H1 (cell line): Measurements from ENCODE around the gene EXD3. TPM values are rescaled to one million over a fixed set of nuclear protein-coding genes. Genes with fewer than 3 reads are reported as not detected.

Source experiments
- CTCF ChIA-PET: fragments of 300-600 bp; sonication (Branson Sonifier 250); formaldehyde crosslinking; loops from one replicate; lab custom pipeline; 2021; ENCODE audit not compliant: partially characterized antibody; lab: Charles Lee
- POLR2A ChIA-PET: fragments of 300-600 bp; sonication (Branson Sonifier 250); formaldehyde crosslinking; loops from one replicate; lab custom pipeline; 2021; ENCODE audit warnings: inconsistent platforms; ENCODE audit not compliant: partially characterized antibody; lab: Charles Lee
- DNase-seq, 2 experiments: peaks; one replicate each; pipeline versions ENCODE4 v3.0.0 to v3.0.0-alpha.2; 2010 to 2022; ENCODE audit warnings: low spot score in 2 of 2, low read depth in 1 of 2, mixed read lengths in 1 of 2
- FAIRE-seq: peaks from 2 replicates; lab custom pipeline; 2011; peaks lifted over from hg19 to GRCh38; lab: Jason Lieb, UNC
- H2AFZ ChIP-seq: 2 replicates; pipeline ENCODE4 v1.8.1; 2012; ENCODE audit warnings: low read length, inconsistent platforms
- H2AK5ac ChIP-seq: 2 replicates; pipeline ENCODE4 v1.6.1; 2013; ENCODE audit warnings: low read depth, low read length
- H2BK120ac ChIP-seq: replicated peaks from 2 replicates; pipeline ENCODE3; 2013; ENCODE audit warnings: low read depth, low read length, inconsistent platforms
- H2BK12ac ChIP-seq: 2 replicates; pipeline ENCODE4 v1.6.1; 2013; ENCODE audit warnings: low read depth, low read length
- H2BK15ac ChIP-seq: 2 replicates; pipeline ENCODE4 v1.6.1; 2013; ENCODE audit warnings: low read length
- H2BK20ac ChIP-seq: 2 replicates; pipeline ENCODE4 v1.6.1; 2013; ENCODE audit warnings: low read length
- H2BK5ac ChIP-seq: 2 replicates; pipeline ENCODE4 v1.6.1; 2013; ENCODE audit warnings: low read depth, low read length
- H3K14ac ChIP-seq: 2 replicates; pipeline ENCODE4 v1.6.1; 2013; ENCODE audit warnings: inconsistent platforms; ENCODE audit not compliant: insufficient read length
- H3K18ac ChIP-seq: 2 replicates; pipeline ENCODE4 v1.6.1; 2013; ENCODE audit warnings: low read length; ENCODE audit errors: extremely low read depth
- H3K23ac ChIP-seq: 2 replicates; pipeline ENCODE4 v1.6.1; 2013; ENCODE audit warnings: inconsistent platforms; ENCODE audit not compliant: insufficient read length
- H3K23me2 ChIP-seq: 2 replicates; pipeline ENCODE4 v1.6.1; 2013; ENCODE audit warnings: low read depth, low read length
- H3K27ac ChIP-seq: 2 replicates; pipeline ENCODE4 v1.6.1; 2011; ENCODE audit warnings: low read depth, low read length, inconsistent platforms
- H3K27me3 ChIP-seq, 4 experiments: replicated peaks in 1 of 4; 1 replicate in 1 of 4; 2 replicates in 3 of 4; pipeline versions ENCODE4 v1.6.1 to v1.8.1; 2011 to 2013; ENCODE audit warnings: low read length in 3 of 4, mild to moderate bottlenecking in 3 of 4, inconsistent platforms in 2 of 4, mixed read lengths in 2 of 4, moderate library complexity in 1 of 4; ENCODE audit not compliant: control insufficient read depth in 3 of 4, insufficient read depth in 3 of 4; ENCODE audit errors: extremely low read depth in 1 of 4
- H3K36me3 ChIP-seq, 4 experiments: 2 replicates each; pipeline versions ENCODE4 v1.6.1 to v1.8.1; 2011 to 2013; ENCODE audit warnings: mild to moderate bottlenecking in 4 of 4, low read length in 3 of 4, moderate library complexity in 2 of 4, control low read depth in 1 of 4, inconsistent platforms in 1 of 4; ENCODE audit not compliant: insufficient read depth in 4 of 4, control insufficient read depth in 2 of 4
- H3K4ac ChIP-seq: replicated peaks from 2 replicates; pipeline ENCODE3; 2013; ENCODE audit warnings: low read length, low read depth, mixed read lengths, inconsistent platforms; ENCODE audit not compliant: insufficient read length
- H3K4me1 ChIP-seq, 4 experiments: replicated peaks in 1 of 4; 1 replicate in 1 of 4; 2 replicates in 3 of 4; pipeline versions ENCODE4 v1.6.1 to v1.8.1; 2011 to 2013; ENCODE audit warnings: low read length in 3 of 4, inconsistent platforms in 2 of 4, mixed read lengths in 1 of 4; ENCODE audit not compliant: insufficient read depth in 4 of 4, control insufficient read depth in 3 of 4
- H3K4me2 ChIP-seq, 2 experiments: 2 replicates each; pipeline versions ENCODE4 v1.6.1 to v1.8.1; 2011 to 2013; ENCODE audit warnings: low read depth in 2 of 2, low read length in 2 of 2, control low read depth in 1 of 2, inconsistent platforms in 1 of 2, mild to moderate bottlenecking in 1 of 2; ENCODE audit not compliant: insufficient read depth in 1 of 2
- H3K4me3 ChIP-seq, 4 experiments: fragments of 200-600, 300-600 bp in 1 of 4; sonication (generic), shearing (Covaris generic), sonication (Bioruptor Twin) in 1 of 4; 2 replicates each; pipeline versions ENCODE4 v1.5.1 to v1.8.1; 2011 to 2016; ENCODE audit warnings: low read length in 4 of 4, low read depth in 3 of 4, control low read depth in 2 of 4, inconsistent platforms in 2 of 4, mild to moderate bottlenecking in 2 of 4, mixed read lengths in 1 of 4, moderate library complexity in 1 of 4; ENCODE audit not compliant: insufficient read depth in 2 of 4; ENCODE audit errors: extremely low read depth in 1 of 4
- H3K56ac ChIP-seq: replicated peaks from 2 replicates; pipeline ENCODE3; 2013; ENCODE audit warnings: low read depth, mild to moderate bottlenecking, mixed read lengths, low read length, inconsistent platforms; ENCODE audit not compliant: insufficient read length
- H3K79me1 ChIP-seq: 2 replicates; pipeline ENCODE4 v1.6.1; 2013; ENCODE audit warnings: low read depth, low read length, control low read depth
- H3K79me2 ChIP-seq, 2 experiments: 2 replicates each; pipeline versions ENCODE4 v1.6.1 to v1.8.1; 2012 to 2013; ENCODE audit warnings: low read length in 2 of 2, mild to moderate bottlenecking in 2 of 2, inconsistent platforms in 1 of 2; ENCODE audit not compliant: insufficient read depth in 2 of 2, control insufficient read depth in 1 of 2
- H3K9ac ChIP-seq, 4 experiments: replicated peaks in 1 of 4; 1 replicate in 1 of 4; 2 replicates in 3 of 4; pipeline versions ENCODE4 v1.6.1 to v1.8.1; 2011 to 2013; ENCODE audit warnings: low read depth in 3 of 4, low read length in 3 of 4, control low read depth in 2 of 4, mild to moderate bottlenecking in 2 of 4, moderate library complexity in 2 of 4, inconsistent platforms in 1 of 4; ENCODE audit errors: extremely low read depth in 1 of 4
- H3K9me3 ChIP-seq, 2 experiments: 2 replicates each; pipeline versions ENCODE4 v1.6.1 to v1.8.1; 2012 to 2013; ENCODE audit warnings: mild to moderate bottlenecking in 2 of 2, moderate library complexity in 2 of 2, control low read depth in 1 of 2, inconsistent platforms in 1 of 2, low read depth in 1 of 2, low read length in 1 of 2, mixed read lengths in 1 of 2; ENCODE audit not compliant: insufficient read depth in 2 of 2
- H4K20me1 ChIP-seq, 2 experiments: replicated peaks in 1 of 2; 2 replicates each; pipeline versions ENCODE3 to v1.8.1; 2011 to 2013; ENCODE audit warnings: inconsistent platforms in 2 of 2, low read length in 2 of 2, mild to moderate bottlenecking in 1 of 2; ENCODE audit not compliant: insufficient read depth in 2 of 2, control insufficient read depth in 1 of 2
- H4K5ac ChIP-seq: 2 replicates; pipeline ENCODE4 v1.6.1; 2013; ENCODE audit warnings: low read length, low read depth, mixed read lengths, inconsistent platforms; ENCODE audit not compliant: insufficient read length
- H4K8ac ChIP-seq: 2 replicates; pipeline ENCODE4 v1.8.0; 2013; ENCODE audit warnings: mild to moderate bottlenecking, moderate library complexity, low read length, inconsistent platforms; ENCODE audit not compliant: insufficient read depth; ENCODE audit errors: extremely low read depth
- H4K91ac ChIP-seq: replicated peaks from 2 replicates; pipeline ENCODE3; 2013; ENCODE audit warnings: low read length, mixed read lengths, inconsistent platforms; ENCODE audit not compliant: insufficient read length
- CBX5 ChIP-seq: fragments of 300-800, 300-1000 bp; sonication (generic); IDR thresholded peaks from 2 replicates; pipeline ENCODE4 v1.7.1; 2016; ENCODE audit warnings: antibody characterized with exemption, low read length, low read depth
- CREB1 ChIP-seq: IDR thresholded peaks from 2 replicates; pipeline ENCODE4 v1.6.1; 2012; ENCODE audit warnings: inconsistent platforms
- CTCF ChIP-seq, 3 experiments: IDR thresholded peaks; 1 replicate in 2 of 3; 2 replicates in 1 of 3; pipeline versions ENCODE4 v1.5.1 to v1.6.1; 2011; ENCODE audit warnings: low read length in 3 of 3, mild to moderate bottlenecking in 3 of 3, inconsistent platforms in 2 of 3, low read depth in 1 of 3, moderate library complexity in 1 of 3; ENCODE audit not compliant: insufficient read depth in 1 of 3; ENCODE audit errors: control extremely low read depth in 1 of 3
- HDAC2 ChIP-seq, 2 experiments: fragments of 300-600 bp in 1 of 2; sonication (generic) in 1 of 2; IDR thresholded peaks; 2 replicates each; pipeline ENCODE4 v1.6.1; 2011 to 2012; ENCODE audit warnings: low read depth in 2 of 2, low read length in 2 of 2, mild to moderate bottlenecking in 2 of 2, moderate library complexity in 2 of 2, borderline replicate concordance in 1 of 2, inconsistent platforms in 1 of 2
- JUN ChIP-seq: IDR thresholded peaks from 2 replicates; pipeline ENCODE4 v1.6.1; 2011; ENCODE audit warnings: low read depth, mild to moderate bottlenecking, improper control_type of control experiment, low read length
- POLR2AphosphoS5 ChIP-seq: IDR thresholded peaks from 2 replicates; pipeline ENCODE4 v1.6.1; 2011; ENCODE audit warnings: low read depth, low read length
- SAP30 ChIP-seq: fragments of 300-600 bp; sonication (generic); IDR thresholded peaks from 2 replicates; pipeline ENCODE4 v1.7.1; 2012; ENCODE audit warnings: low read length, moderate library complexity, mild to moderate bottlenecking, inconsistent platforms; ENCODE audit not compliant: insufficient read depth, insufficient replicate concordance
- ZNF274 ChIP-seq: IDR thresholded peaks from 2 replicates; pipeline ENCODE4 v1.7.0; 2012; ENCODE audit warnings: low read length, borderline replicate concordance; ENCODE audit errors: extremely low read depth
- WGBS, 2 experiments: shearing (Covaris generic) in 1 of 2; methylation state at CpG; one replicate each; pipeline versions ENCODE4 v1.1.6 to v1.1.7; 2013 to 2015; ENCODE audit warnings: low lambda C conversion rate in 2 of 2, mixed read lengths in 2 of 2, inconsistent platforms in 1 of 2, low coverage in 1 of 2, missing lambda C conversion rate in 1 of 2; ENCODE audit not compliant: insufficient replicate concordance in 2 of 2, insufficient coverage in 1 of 2, insufficient read length in 1 of 2; ENCODE audit errors: extremely low coverage in 1 of 2, missing lambda C conversion rate in 1 of 2; 5-methylcytosine and 5-hydroxymethylcytosine counted together
- polyA plus RNA-seq, 7 experiments: library from polyadenylated mRNA; depleted of rRNA in 3 of 7; stranded (reverse) in 5 of 7; unstranded in 2 of 7; fragments of >200 nt in 5 of 7; fragments of 200-250 nt in 2 of 7; gene quantifications; 1 replicate in 5 of 7; 2 replicates in 1 of 7; 4 replicates in 1 of 7; pipeline versions ENCODE4 v1.2.1 to v1.2.3, GENCODE V29; 2011 to 2013; ENCODE audit warnings: missing spikeins in 2 of 7, mixed read lengths in 2 of 7
- total RNA-seq: library from RNA; stranded (reverse); fragmentation: NEBNext Ultra II Directional; extraction: Animal tissue kit (Norgen Biotek cat#: 25700); gene quantifications from 2 replicates; pipeline ENCODE4 v1.2.1, GENCODE V29; 2021

EXD3 gene
- total and polyA plus RNA-seq, 2 of the 8 experiments (the other 6 are each of a cell fraction or from before 2014, with no cell fraction given): 7.2 to 9.4 TPM

GRCh38 chr9:137311171-137311985 lies 111.6 kb downstream of the EXD3 start:
- peak overlapping the region; percentile 68; the same call in 1 of the 2 replicates for H4K8ac ChIP-seq
- FAIRE-seq: no peak
- H2BK5ac ChIP-seq: peak overlapping the region; percentile 81; the same call in 1 of the 2 replicates
- H3K9me3 ChIP-seq: no peaks in the 10 kb centered on the region
- no peak overlapping the region for H3K4me3 ChIP-seq
- peak overlapping the region; percentile 39; the same call in 1 of the 2 replicates for H2BK12ac ChIP-seq
- no peak overlapping the region for H3K14ac ChIP-seq
- CTCF ChIA-PET: interaction anchor here (1.3 kb wide), 1 partner anchor 10 kb away, joined by 8 read pairs; the partner anchor contains the start of gene NRARP
- no peaks in the 10 kb centered on the region for H3K27me3 ChIP-seq
- POLR2A ChIA-PET: interaction anchor here (0.6 to 11.9 kb wide), 2 partner anchors 11 to 185 kb away, joined by 3 to 129 read pairs; partner anchors contain the start of gene NRARP
- H4K91ac ChIP-seq: peak overlapping the region; percentile 74
- no peaks in the 10 kb centered on the region for H4K20me1 ChIP-seq
- no peaks in the 10 kb centered on the region for H3K79me1 ChIP-seq
- H3K4me2 ChIP-seq: no peak overlapping the region
- H3K4me1 ChIP-seq: peaks cover 0 to 27% (median 19%) of the 10 kb centered on the region in 4 experiments; a peak in 6 of 7 replicates
- no peaks in the 10 kb centered on the region; the same call in 1 of the 2 replicates for H3K23me2 ChIP-seq
- H2AFZ ChIP-seq: no peak overlapping the region
- no peak overlapping the region for H2BK120ac ChIP-seq
- no peak overlapping the region for H3K18ac ChIP-seq
- 0 out of 2 replicates have a peak overlapping the region, but pooled peaks have one; percentile 72 for H2BK15ac ChIP-seq
- peak overlapping the region; percentile 65; the same call in 1 of the 2 replicates for H2AK5ac ChIP-seq
- WGBS, 2 experiments: 88% methylated on average over 24 of the region's 27 CpGs; no CpG with 5 or more reads in 1 of the 2 experiments
- H4K5ac ChIP-seq: no peak overlapping the region
- H3K23ac ChIP-seq: no peak overlapping the region
- no peak overlapping the region for H3K9ac ChIP-seq
- peak overlapping the region; percentile 78 for H3K4ac ChIP-seq
- H3K56ac ChIP-seq: peak overlapping the region; percentile 39
- H3K27ac ChIP-seq: no peak overlapping the region
- no peaks in the 10 kb centered on the region for H3K36me3 ChIP-seq
- no peaks in the 10 kb centered on the region for H3K79me2 ChIP-seq
- 0 out of 2 replicates have a peak overlapping the region, but pooled peaks have one; percentile 72 for H2BK20ac ChIP-seq
- DNase-seq: peak in 1 of 2 experiments; percentile 52
- no peak for TF ChIP-seq SAP30
- no peak for TF ChIP-seq POLR2AphosphoS5
- TF ChIP-seq CBX5: no peak
- no peak for TF ChIP-seq HDAC2 (IDR thresholded peaks at IDR 0.05; ENCODE audit: borderline replicate concordance in 1 of 2, low read depth in 2 of 2, low read length in 2 of 2)
- TF ChIP-seq CREB1: no peak
- TF ChIP-seq JUN: no peak
- TF ChIP-seq ZNF274: no peak
- TF ChIP-seq CTCF (IDR thresholded peaks at IDR 0.05; ENCODE audit: control extremely low read depth in 1 of 3, insufficient read depth in 1 of 3, low read depth in 1 of 3, low read length in 3 of 3): no peak
